ENCODE results near the gene KCNJ6.

GRCh38 chr21:37764691-37765090 lies 151.6 kb downstream of the KCNJ6 start:
- no peak for TF ChIP-seq CTCF (IDR thresholded peaks at IDR 0.05)
- TF ChIP-seq POLR2A (IDR thresholded peaks at IDR 0.05), result no peak

All from uterus (tissue), 2 donors.